IMR-90 (cell line): ENCODE measurements around the gene ANK2. TPM values are rescaled to one million over a fixed set of nuclear protein-coding genes. Genes with fewer than 3 reads are reported as not detected.

ENCODE experiments used
- ATAC-seq: fragments of 200-7000 bp; cut with Tn5 transposase; 2 replicates; pipeline ENCODE4 v1.9.1; 2020; ENCODE audit warnings: low read depth, mild to moderate bottlenecking, moderate library complexity
- BruUV-seq: library from RNA; stranded (reverse); fragments of 400-500 nt; replicated peaks from 2 replicates; lab custom pipeline; 2021; lab: Mats Ljungman, UMichigan
- CTCF ChIA-PET: fragments of 300-600 bp; formaldehyde crosslinking; extraction: SDS; loops from one replicate; lab custom pipeline; 2021; ENCODE audit warnings: antibody characterized with exemption; lab: Yijun Ruan, JAX
- POLR2A ChIA-PET: fragments of 300-600 bp; sonication (Branson Sonifier 250); formaldehyde crosslinking; loops from one replicate; lab custom pipeline; 2022; ENCODE audit warnings: antibody characterized with exemption; ENCODE audit not compliant: unreplicated experiment; lab: Charles Lee
- DNase-seq: peaks from one replicate; pipeline ENCODE4 v3.0.0; 2013
- H2AFZ ChIP-seq: replicated peaks from 2 replicates; pipeline ENCODE3; 2013; ENCODE audit warnings: low read length, mild to moderate bottlenecking; ENCODE audit not compliant: poor library complexity
- H2AK5ac ChIP-seq: 2 replicates; pipeline ENCODE4 v1.6.1; 2013; ENCODE audit warnings: low read depth, low read length, inconsistent platforms
- H2AK9ac ChIP-seq: replicated peaks from 2 replicates; pipeline ENCODE3; 2013; ENCODE audit warnings: mild to moderate bottlenecking, low read depth, low read length, moderate library complexity; ENCODE audit not compliant: poor library complexity
- H2BK120ac ChIP-seq: 2 replicates; pipeline ENCODE4 v1.6.1; 2013; ENCODE audit warnings: low read depth, low read length, inconsistent platforms
- H2BK15ac ChIP-seq: 3 replicates; pipeline ENCODE4 v1.6.1; 2013; ENCODE audit warnings: low read depth, low read length, inconsistent platforms
- H2BK20ac ChIP-seq: 2 replicates; pipeline ENCODE4 v1.6.1; 2013; ENCODE audit warnings: low read depth, mild to moderate bottlenecking, inconsistent platforms, low read length, moderate library complexity
- H2BK5ac ChIP-seq: 2 replicates; pipeline ENCODE4 v1.6.1; 2013; ENCODE audit warnings: mild to moderate bottlenecking, low read depth, low read length, inconsistent platforms; ENCODE audit not compliant: poor library complexity, severe bottlenecking
- H3K14ac ChIP-seq: replicated peaks from 2 replicates; pipeline ENCODE4 v1.6.1; 2013; ENCODE audit warnings: low read depth, low read length, inconsistent platforms
- H3K18ac ChIP-seq: 2 replicates; pipeline ENCODE4 v1.6.1; 2013; ENCODE audit warnings: low read depth, low read length, control low read depth
- H3K23ac ChIP-seq: 2 replicates; pipeline ENCODE4 v1.6.1; 2013; ENCODE audit warnings: low read depth, low read length, inconsistent platforms
- H3K27ac ChIP-seq: 2 replicates; pipeline ENCODE4 v1.5.1; 2013; ENCODE audit warnings: mild to moderate bottlenecking, control low read depth, low read length; ENCODE audit not compliant: insufficient read depth
- H3K27me3 ChIP-seq: 2 replicates; pipeline ENCODE4 v1.6.1; 2013; ENCODE audit warnings: low read length; ENCODE audit not compliant: control insufficient read depth, insufficient read depth
- H3K36me3 ChIP-seq: 2 replicates; pipeline ENCODE4 v1.6.1; 2013; ENCODE audit warnings: low read length, mixed read lengths; ENCODE audit not compliant: control insufficient read depth, insufficient read depth
- H3K4ac ChIP-seq: 2 replicates; pipeline ENCODE4 v1.6.1; 2013; ENCODE audit warnings: low read depth, low read length, inconsistent platforms
- H3K4me1 ChIP-seq: 2 replicates; pipeline ENCODE4 v1.6.1; 2013; ENCODE audit warnings: low read length, mixed read lengths; ENCODE audit not compliant: control insufficient read depth, insufficient read depth
- H3K4me2 ChIP-seq: 2 replicates; pipeline ENCODE4 v1.6.1; 2013; ENCODE audit warnings: low read depth, mild to moderate bottlenecking, control low read depth, low read length, moderate library complexity
- H3K4me3 ChIP-seq: 2 replicates; pipeline ENCODE4 v1.5.1; 2013; ENCODE audit warnings: low read depth, mild to moderate bottlenecking, control low read depth, low read length, moderate library complexity; ENCODE audit not compliant: insufficient read depth
- H3K56ac ChIP-seq: 2 replicates; pipeline ENCODE4 v1.6.1; 2013; ENCODE audit warnings: low read length, inconsistent platforms; ENCODE audit not compliant: insufficient read depth; ENCODE audit errors: extremely low read depth
- H3K79me1 ChIP-seq, 2 experiments: 2 replicates each; pipeline ENCODE4 v1.6.1; 2013; ENCODE audit warnings: low read length in 2 of 2, inconsistent platforms in 1 of 2, low read depth in 1 of 2
- H3K9ac ChIP-seq: 2 replicates; pipeline ENCODE4 v1.6.1; 2013; ENCODE audit warnings: low read depth, low read length, control low read depth
- H3K9me1 ChIP-seq: 2 replicates; pipeline ENCODE4 v1.6.1; 2013; ENCODE audit warnings: low read length, inconsistent platforms; ENCODE audit not compliant: insufficient read depth
- H3K9me3 ChIP-seq: 2 replicates; pipeline ENCODE4 v1.6.1; 2013; ENCODE audit warnings: low read length; ENCODE audit not compliant: control insufficient read depth, insufficient read depth
- H4K20me1 ChIP-seq: 2 replicates; pipeline ENCODE4 v1.6.1; 2013; ENCODE audit warnings: low read length, inconsistent platforms; ENCODE audit not compliant: insufficient read depth
- H4K5ac ChIP-seq: 2 replicates; pipeline ENCODE4 v1.6.1; 2013; ENCODE audit warnings: mild to moderate bottlenecking, low read depth, low read length, control low read depth
- H4K8ac ChIP-seq, 2 experiments: 2 replicates each; pipeline ENCODE4 v1.6.1; 2013; ENCODE audit warnings: low read depth in 2 of 2, low read length in 2 of 2, control low read depth in 1 of 2, inconsistent platforms in 1 of 2
- H4K91ac ChIP-seq: 2 replicates; pipeline ENCODE4 v1.6.1; 2013; ENCODE audit warnings: low read depth, low read length, inconsistent platforms; ENCODE audit not compliant: insufficient read depth
- FOS ChIP-seq: fragments of 150-350 bp; IDR thresholded peaks from 2 replicates; pipeline ENCODE4 v1.6.1; 2016; ENCODE audit warnings: low read depth, low read length
- MAFK ChIP-seq: IDR thresholded peaks from 2 replicates; pipeline ENCODE4 v1.6.1; 2012; ENCODE audit warnings: low read depth, low read length, improper control_type of control experiment
- MAZ ChIP-seq: IDR thresholded peaks from 2 replicates; pipeline ENCODE4 v1.6.1; 2012; ENCODE audit warnings: low read depth, mild to moderate bottlenecking, low read length, improper control_type of control experiment, moderate library complexity, borderline replicate concordance
- POLR2A ChIP-seq: IDR thresholded peaks from 2 replicates; pipeline ENCODE4 v1.6.1; 2012; ENCODE audit warnings: mild to moderate bottlenecking, low read depth, low read length
- RAD21 ChIP-seq: IDR thresholded peaks from 2 replicates; pipeline ENCODE4 v1.6.1; 2012; ENCODE audit warnings: low read length, improper control_type of control experiment
- RFX5 ChIP-seq: IDR thresholded peaks from 2 replicates; pipeline ENCODE4 v1.8.0; 2012; ENCODE audit warnings: low read depth, mild to moderate bottlenecking, low read length, moderate library complexity
- WGBS, 2 experiments: methylation state at CpG; one replicate each; pipeline versions ENCODE4 v1.1.5 to v1.1.7; 2013; ENCODE audit warnings: missing lambda C conversion rate in 2 of 2; ENCODE audit not compliant: insufficient read length in 1 of 2; ENCODE audit errors: extremely low coverage in 2 of 2; 5-methylcytosine and 5-hydroxymethylcytosine counted together
- dilution Hi-C: fragments of 300-500 bp; cut with HindIII; formaldehyde crosslinking; loops from one replicate; pipeline ENCODE4 v1.14.3; 2018; ENCODE audit warnings: low sequenced_read_pairs; ENCODE audit not compliant: unreplicated experiment
- in situ Hi-C: fragments of 300-500 bp; cut with MboI; formaldehyde crosslinking; loops from 3 replicates; pipeline ENCODE4 v1.14.3; 2019; ENCODE audit warnings: low sequenced_read_pairs, inconsistent platforms, mixed read lengths
- intact Hi-C: fragments of 100-400 bp; cut with micrococcal nuclease; formaldehyde crosslinking; loops from 2 replicates; pipeline ENCODE4 v1.10.0; 2022
- polyA plus RNA-seq, 3 experiments: library from polyadenylated mRNA; depleted of rRNA; stranded (reverse); fragments of >200 nt; gene quantifications; 2 replicates each; pipeline ENCODE4 v1.2.3, GENCODE V29; 2012; ENCODE audit warnings: low replicate concordance in 1 of 3
- total RNA-seq: library from RNA; depleted of rRNA; stranded (reverse); fragments of >200 nt; gene quantifications from 2 replicates; pipeline ENCODE4 v1.2.3, GENCODE V29; 2012

The ANK2 gene
- total and polyA plus RNA-seq, 2 of the 4 experiments (the other 2 are of a cell fraction) = 0.82 to 6.6 TPM

- no peak overlapping the region for H3K27ac ChIP-seq
- no TSS peak for BruUV-seq
- H4K91ac ChIP-seq = no peak overlapping the region
- H2AK9ac ChIP-seq = no peak overlapping the region
- ChIA-PET CTCF (no interaction called here), POLR2A (no interaction called here)
- ATAC-seq (no peak), DNase-seq (no peak)
- H3K4ac ChIP-seq = no peak overlapping the region
- no peak overlapping the region for H2BK5ac ChIP-seq
- no peak overlapping the region for H3K9ac ChIP-seq
- no peak overlapping the region for H2AK5ac ChIP-seq
- H3K79me1 ChIP-seq = no peaks in the 10 kb centered on the region
- no peaks in the 10 kb centered on the region for H3K36me3 ChIP-seq
- no peak overlapping the region for H3K18ac ChIP-seq
- no peaks in the 10 kb centered on the region for H4K20me1 ChIP-seq
- no CpG with 5 or more reads among the region's 2 CpGs for WGBS, 2 experiments
- no peaks in the 10 kb centered on the region for H3K9me3 ChIP-seq
- H2BK120ac ChIP-seq = no peak overlapping the region
- intact Hi-C loops = no loop called here
- no peak overlapping the region for H2AFZ ChIP-seq
- no peaks in the 10 kb centered on the region for H3K9me1 ChIP-seq
- dilution Hi-C loops = no loop called here
- H3K4me2 ChIP-seq = no peak overlapping the region
- no peaks in the 10 kb centered on the region for H3K4me1 ChIP-seq
- H4K8ac ChIP-seq = no peak overlapping the region
- in situ Hi-C loops = no loop called here
- no peak overlapping the region for H3K14ac ChIP-seq
- TF ChIP-seq RFX5 (no peak), FOS (no peak), MAFK (no peak), MAZ (no peak), RAD21 (no peak), POLR2A (no peak)
- H3K23ac ChIP-seq = no peak overlapping the region
- no peak overlapping the region for H2BK15ac ChIP-seq
- H3K56ac ChIP-seq = no peak overlapping the region
- H3K27me3 ChIP-seq = no peaks in the 10 kb centered on the region; the same call in 1 of the 2 replicates
- no peak overlapping the region for H4K5ac ChIP-seq
- H2BK20ac ChIP-seq = no peak overlapping the region
- no peak overlapping the region for H3K4me3 ChIP-seq
Measured at GRCh38 chr4:113050371-113050755, 910 bp downstream of the ANK2 start.
